PC-9 (cell line): ENCODE data around the gene LRMDA.

Experiments
- EZH2 ChIP-seq: fragments of 200-600 bp; sonication (generic); IDR thresholded peaks from 2 replicates; pipeline ENCODE4 v1.8.0; 2017; ENCODE audit warnings: antibody characterized with exemption, low read depth
- TF ChIP-seq, protein P1 (sequence below): fragments of 200-600 bp; sonication (generic); conservative IDR thresholded peaks from 2 replicates; pipeline ENCODE4 v1.6.1; 2017; ENCODE audit warnings: mixed run types, antibody characterized with exemption, mild to moderate bottlenecking, moderate library complexity

DNA sequence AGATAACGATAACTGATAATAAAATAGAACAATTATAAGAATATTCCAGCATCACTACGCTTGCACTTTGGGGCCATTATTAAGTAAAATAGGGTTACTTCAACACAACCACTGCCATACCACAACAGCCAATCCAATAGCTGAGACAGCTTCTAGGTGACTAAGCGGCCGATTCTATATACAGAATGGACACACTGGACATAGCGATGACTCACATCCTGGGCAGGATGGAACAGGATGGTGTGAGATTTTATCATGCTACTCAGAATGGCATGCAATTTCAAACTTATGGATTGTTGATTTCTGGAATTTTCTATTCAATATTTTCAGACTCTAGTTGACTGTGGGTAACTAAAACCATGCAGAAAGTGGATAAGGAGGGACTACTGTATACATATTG, 920.9 kb downstream of the LRMDA start:
- TF ChIP-seq EZH2, result no peak
- TF ChIP-seq, protein P1, sequence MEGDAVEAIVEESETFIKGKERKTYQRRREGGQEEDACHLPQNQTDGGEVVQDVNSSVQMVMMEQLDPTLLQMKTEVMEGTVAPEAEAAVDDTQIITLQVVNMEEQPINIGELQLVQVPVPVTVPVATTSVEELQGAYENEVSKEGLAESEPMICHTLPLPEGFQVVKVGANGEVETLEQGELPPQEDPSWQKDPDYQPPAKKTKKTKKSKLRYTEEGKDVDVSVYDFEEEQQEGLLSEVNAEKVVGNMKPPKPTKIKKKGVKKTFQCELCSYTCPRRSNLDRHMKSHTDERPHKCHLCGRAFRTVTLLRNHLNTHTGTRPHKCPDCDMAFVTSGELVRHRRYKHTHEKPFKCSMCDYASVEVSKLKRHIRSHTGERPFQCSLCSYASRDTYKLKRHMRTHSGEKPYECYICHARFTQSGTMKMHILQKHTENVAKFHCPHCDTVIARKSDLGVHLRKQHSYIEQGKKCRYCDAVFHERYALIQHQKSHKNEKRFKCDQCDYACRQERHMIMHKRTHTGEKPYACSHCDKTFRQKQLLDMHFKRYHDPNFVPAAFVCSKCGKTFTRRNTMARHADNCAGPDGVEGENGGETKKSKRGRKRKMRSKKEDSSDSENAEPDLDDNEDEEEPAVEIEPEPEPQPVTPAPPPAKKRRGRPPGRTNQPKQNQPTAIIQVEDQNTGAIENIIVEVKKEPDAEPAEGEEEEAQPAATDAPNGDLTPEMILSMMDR, result no peak
